SH-SY5Y (cell line): ENCODE results near the gene PAK2.

Experiments
- GATA2 ChIP-seq: IDR thresholded peaks from 2 replicates; pipeline ENCODE4 v1.6.1; 2011; ENCODE audit warnings: mild to moderate bottlenecking, low read depth, low read length
- GATA3 ChIP-seq: IDR thresholded peaks from 2 replicates; pipeline ENCODE4 v1.6.1; 2011; ENCODE audit warnings: low read depth, mild to moderate bottlenecking, low read length, moderate library complexity

- TF ChIP-seq GATA2 (no peak), GATA3 (no peak)
Measured at GRCh38 chr3:196765454-196765853, 25.8 kb downstream of the PAK2 start.
